OCI-LY7 (cell line): ENCODE data around the gene SERINC5. TPM values are rescaled to one million over a fixed set of nuclear protein-coding genes. Genes with fewer than 3 reads are reported as not detected.

Experiments used
- BruUV-seq: library from RNA; stranded (reverse); fragments of 400-500 nt; replicated peaks from 2 replicates; lab custom pipeline; 2021; lab: Mats Ljungman, UMichigan
- CTCF ChIA-PET: fragments of 300-600 bp; sonication (Branson Sonifier 250); formaldehyde crosslinking; loops from one replicate; lab custom pipeline; 2022; ENCODE audit warnings: antibody characterized with exemption; ENCODE audit not compliant: unreplicated experiment; lab: Charles Lee
- POLR2A ChIA-PET: fragments of 300-600 bp; sonication (Branson Sonifier 250); formaldehyde crosslinking; loops from one replicate; lab custom pipeline; 2022; ENCODE audit warnings: antibody characterized with exemption; lab: Charles Lee
- DNase-seq: peaks from one replicate; pipeline ENCODE4 v3.0.0-alpha.2; 2015; ENCODE audit warnings: low spot score
- H2AFZ ChIP-seq: fragments of 200-600 bp; sonication (generic), shearing (Covaris generic); 2 replicates; pipeline ENCODE4 v1.6.1; 2014; ENCODE audit warnings: mild to moderate bottlenecking, antibody characterized with exemption, low read length, moderate library complexity
- H3K27ac ChIP-seq: fragments of 200-600 bp; sonication (generic); 2 replicates; pipeline ENCODE4 v1.5.1; 2014; ENCODE audit warnings: mixed run types, low read depth, mild to moderate bottlenecking, moderate library complexity, low read length, inconsistent platforms; ENCODE audit not compliant: poor library complexity, severe bottlenecking
- H3K36me3 ChIP-seq: fragments of 200-600 bp; sonication (generic); 2 replicates; pipeline ENCODE4 v1.6.1; 2014; ENCODE audit warnings: mild to moderate bottlenecking, antibody characterized with exemption, low read length, moderate library complexity, mixed read lengths; ENCODE audit not compliant: insufficient read depth
- H3K4me1 ChIP-seq: fragments of 200-600 bp; sonication (generic); 2 replicates; pipeline ENCODE4 v1.5.1; 2014; ENCODE audit warnings: mild to moderate bottlenecking, low read length; ENCODE audit not compliant: insufficient read depth, poor library complexity, severe bottlenecking
- H3K4me2 ChIP-seq: fragments of 200-600 bp; sonication (generic); 2 replicates; pipeline ENCODE4 v1.6.1; 2014; ENCODE audit warnings: mild to moderate bottlenecking, low read length
- H3K4me3 ChIP-seq: fragments of 200-600 bp; sonication (generic); 2 replicates; pipeline ENCODE4 v1.5.1; 2014; ENCODE audit warnings: mild to moderate bottlenecking, low read depth, low read length; ENCODE audit not compliant: poor library complexity, severe bottlenecking
- H3K79me2 ChIP-seq: fragments of 200-600 bp; sonication (generic); 2 replicates; pipeline ENCODE4 v1.6.1; 2016; ENCODE audit warnings: low read depth, mild to moderate bottlenecking, low read length, moderate library complexity, mixed read lengths; ENCODE audit not compliant: insufficient read depth
- H3K9me2 ChIP-seq: fragments of 200-600 bp; sonication (generic); 2 replicates; pipeline ENCODE4 v1.6.1; 2016; ENCODE audit warnings: mild to moderate bottlenecking, low read length, mixed read lengths; ENCODE audit not compliant: insufficient read depth
- H3K9me3 ChIP-seq: fragments of 200-600 bp; sonication (generic); 2 replicates; pipeline ENCODE4 v1.6.1; 2014; ENCODE audit warnings: mild to moderate bottlenecking, mixed run types, low read length, mixed read lengths
- H4K20me1 ChIP-seq: fragments of 200-600 bp; sonication (generic); 2 replicates; pipeline ENCODE4 v1.6.1; 2014; ENCODE audit warnings: mild to moderate bottlenecking, antibody characterized with exemption, low read length, moderate library complexity, mixed read lengths; ENCODE audit not compliant: insufficient read depth
- CTCF ChIP-seq: fragments of 200-600 bp; sonication (generic); conservative IDR thresholded peaks from 2 replicates; pipeline ENCODE4 v1.5.1; 2014; ENCODE audit warnings: mild to moderate bottlenecking, antibody characterized with exemption, low read length, moderate library complexity, mixed read lengths
- EZH2phosphoT487 ChIP-seq: fragments of 200-600 bp; sonication (generic); IDR thresholded peaks from 2 replicates; pipeline ENCODE4 v1.6.1; 2018; ENCODE audit warnings: low read depth, borderline replicate concordance, mild to moderate bottlenecking, mixed run types, antibody characterized with exemption, low read length, moderate library complexity, mixed read lengths
- intact Hi-C: fragments of 100-400 bp; cut with micrococcal nuclease; formaldehyde crosslinking; loops from one replicate; pipeline ENCODE4 v1.10.0; 2022; ENCODE audit not compliant: unreplicated experiment
- total RNA-seq, 2 experiments: library from RNA; depleted of rRNA in 1 of 2; stranded (reverse); fragments of >200 nt in 1 of 2; shearing (Covaris generic) in 1 of 2; gene quantifications; 2 replicates each; pipeline ENCODE4 v1.2.3, GENCODE V29; 2014 to 2022

SERINC5 gene
- total RNA-seq, 2 experiments from 2014 or later, result 31.2 to 87.9 TPM

GRCh38 chr5:80124121-80124918 lies 131.5 kb downstream of the SERINC5 start:
- no peaks in the 10 kb centered on the region for H3K9me2 ChIP-seq
- intact Hi-C loops, result no loop called here
- H3K9me3 ChIP-seq, result no peaks in the 10 kb centered on the region
- POLR2A ChIA-PET, result no interaction called here
- H3K79me2 ChIP-seq, result no peaks in the 10 kb centered on the region
- CTCF ChIA-PET, result interaction anchor here (1.3 kb wide), 1 partner anchor 18 kb away, joined by 6 read pairs; no protein-coding TSS in a partner anchor
- no peak overlapping the region for H2AFZ ChIP-seq
- H3K4me1 ChIP-seq, result peaks cover 22% of the 10 kb centered on the region
- no peak overlapping the region for H3K4me3 ChIP-seq
- TF ChIP-seq EZH2phosphoT487 (no peak), CTCF (no peak)
- peaks cover 5% of the 10 kb centered on the region; the same call in 1 of the 2 replicates for H3K36me3 ChIP-seq
- H4K20me1 ChIP-seq, result no peaks in the 10 kb centered on the region
- DNase-seq, result no peak
- no TSS peak for BruUV-seq
- H3K27ac ChIP-seq, result no peak overlapping the region
- no peak overlapping the region for H3K4me2 ChIP-seq

- POLR2A ChIA-PET, result no interaction called here
- no peaks in the 10 kb centered on the region for H3K9me2 ChIP-seq
Measured at GRCh38 chr5:80122579-80122978, 133.3 kb downstream of the SERINC5 start.

More at GRCh38 chr5:80122579-80122978, 133.3 kb downstream of the SERINC5 start:
- Histone ChIP-seq H3K27ac (no peak overlapping the region), H3K4me1 (peaks cover 22% of the 10 kb centered on the region), H3K79me2 (no peaks in the 10 kb centered on the region), H2AFZ (no peak overlapping the region), H3K9me3 (no peaks in the 10 kb centered on the region), H3K4me3 (no peak overlapping the region), H4K20me1 (no peaks in the 10 kb centered on the region), H3K36me3 (peaks cover 5% of the 10 kb centered on the region; the same call in 1 of the 2 replicates), H3K4me2 (no peak overlapping the region)
- CTCF ChIA-PET, result no interaction called here
- BruUV-seq, result no TSS peak
- intact Hi-C loops, result no loop called here
- TF ChIP-seq EZH2phosphoT487 (no peak), CTCF (no peak)
- no peak for DNase-seq
